ENCODE data around the gene GAB2. TPM values are rescaled to one million over a fixed set of nuclear protein-coding genes. Genes with fewer than 3 reads are reported as not detected.
A peak's percentile ranks its signal among the peaks of the same experiment; 100 is the strongest.

Gene GAB2
- total and polyA plus RNA-seq, 2 of the 4 experiments (the other 2 are of a cell fraction), result 3.3 to 5.9 TPM

- 0 out of 2 replicates have a peak within 1 kb of the TSS, but pooled peaks have one; percentile 39 for H2BK20ac ChIP-seq (ENCODE audit: low read depth, low read length)
- H2BK15ac ChIP-seq (ENCODE audit: low read depth, low read length), result no peak within 1 kb of the TSS
- peaks cover 32% of the 10 kb centered on the region for H4K20me1 ChIP-seq (ENCODE audit: insufficient read depth, low read length)
- dilution Hi-C loops (cut with HindIII; ENCODE audit: low sequenced_read_pairs, unreplicated experiment), result no loop called here
- H3K14ac ChIP-seq (replicated peaks; ENCODE audit: low read depth, low read length), result peak within 1 kb of the TSS; percentile 87
- 0% methylated on average over 27 of the region's 74 CpGs; no CpG with 5 or more reads in 1 of the 2 experiments for WGBS, 2 experiments (ENCODE audit: extremely low coverage in 2 of 2, insufficient read length in 1 of 2)
- H4K91ac ChIP-seq (ENCODE audit: insufficient read depth, low read depth, low read length), result peak within 1 kb of the TSS; percentile 86
- peak within 1 kb of the TSS; percentile 85 to 91 for H4K8ac ChIP-seq (ENCODE audit: low read depth in 2 of 2, low read length in 2 of 2)
- no TSS peak for BruUV-seq (replicated peaks)
- peak within 1 kb of the TSS; percentile 53 for H3K18ac ChIP-seq (ENCODE audit: low read depth, low read length)
- H3K9me3 ChIP-seq (ENCODE audit: control insufficient read depth, insufficient read depth, low read length), result no peaks in the 10 kb centered on the region
- DNase-seq (peak; percentile 96), ATAC-seq (ENCODE audit: low read depth) (peak; percentile 95)
- H3K9ac ChIP-seq (ENCODE audit: low read depth, low read length), result peak within 1 kb of the TSS; percentile 80
- H3K4ac ChIP-seq (ENCODE audit: low read depth, low read length), result peak within 1 kb of the TSS; percentile 93
- H2AK9ac ChIP-seq (replicated peaks; ENCODE audit: low read depth, low read length, poor library complexity), result peak within 1 kb of the TSS; percentile 99
- peak within 1 kb of the TSS; percentile 97 for H3K4me2 ChIP-seq (ENCODE audit: low read depth, low read length)
- peak within 1 kb of the TSS; percentile 92 for H2AK5ac ChIP-seq (ENCODE audit: low read depth, low read length)
- peak within 1 kb of the TSS; percentile 57 for H2BK120ac ChIP-seq (ENCODE audit: low read depth, low read length)
- TF ChIP-seq MXI1 (IDR thresholded peaks at IDR 0.05; ENCODE audit: borderline replicate concordance, low read depth, low read length) (peak; percentile 70; the same call in 1 of the 2 replicates), FOS (IDR thresholded peaks at IDR 0.05; ENCODE audit: low read depth, low read length) (no peak), POLR2A (IDR thresholded peaks at IDR 0.05; ENCODE audit: low read depth, low read length) (peak; percentile 42; the same call in 1 of the 2 replicates), ELK1 (IDR thresholded peaks at IDR 0.05; ENCODE audit: borderline replicate concordance, low read depth, low read length) (no peak), CTCF (conservative IDR thresholded peaks at IDR 0.05; ENCODE audit: low read depth, low read length) (no peak), USF2 (IDR thresholded peaks at IDR 0.05; ENCODE audit: low read depth, low read length) (0 out of 2 replicates have a peak, but pooled peaks have one; percentile 4), CHD1 (IDR thresholded peaks at IDR 0.05; ENCODE audit: low read depth, low read length) (no peak), NFE2L2 (IDR thresholded peaks at IDR 0.05; ENCODE audit: low read depth, low read length) (no peak), RCOR1 (IDR thresholded peaks at IDR 0.05; ENCODE audit: insufficient replicate concordance, low read length) (peak; percentile 98), MAZ (IDR thresholded peaks at IDR 0.05; ENCODE audit: borderline replicate concordance, low read depth, low read length) (peak; percentile 87; the same call in 1 of the 2 replicates)
- H3K4me1 ChIP-seq (ENCODE audit: control insufficient read depth, insufficient read depth, low read length), result peaks cover 16% of the 10 kb centered on the region
- H4K5ac ChIP-seq (ENCODE audit: low read depth, low read length), result peak within 1 kb of the TSS; percentile 59
- H3K27me3 ChIP-seq (ENCODE audit: control insufficient read depth, insufficient read depth, low read length), result no peaks in the 10 kb centered on the region
- H3K79me1 ChIP-seq (ENCODE audit: low read depth in 1 of 2, low read length in 2 of 2), result peaks cover 51 to 83% of the 10 kb centered on the region in 2 experiments
- H3K9me1 ChIP-seq (ENCODE audit: insufficient read depth, low read length), result peaks cover 25% of the 10 kb centered on the region
- H2AFZ ChIP-seq (replicated peaks; ENCODE audit: low read length, poor library complexity), result peak within 1 kb of the TSS; percentile 97
- intact Hi-C loops (cut with micrococcal nuclease), result loop anchor here (2.0 kb wide), 1 partner anchor 24 kb away; no protein-coding TSS in a partner anchor
- no peaks in the 10 kb centered on the region for H3K36me3 ChIP-seq (ENCODE audit: control insufficient read depth, insufficient read depth, low read length)
- 0 out of 2 replicates have a peak within 1 kb of the TSS, but pooled peaks have one; percentile 40 for H3K56ac ChIP-seq (ENCODE audit: extremely low read depth, insufficient read depth, low read length)
- ChIA-PET CTCF (interaction anchor here (0.7 to 1.9 kb wide), 3 partner anchors 39 to 376 kb away, joined by 5 to 6 read pairs (median 6); no protein-coding TSS in a partner anchor), POLR2A (ENCODE audit: unreplicated experiment) (no interaction called here)
- H3K4me3 ChIP-seq (ENCODE audit: insufficient read depth, low read depth, low read length), result peak within 1 kb of the TSS; percentile 94
- H3K27ac ChIP-seq (ENCODE audit: insufficient read depth, low read length), result peak within 1 kb of the TSS; percentile 80
- H3K23ac ChIP-seq (ENCODE audit: low read depth, low read length), result peak within 1 kb of the TSS; percentile 80
- in situ Hi-C loops (cut with MboI; ENCODE audit: low sequenced_read_pairs), result no loop called here
- H2BK5ac ChIP-seq (ENCODE audit: low read depth, low read length, poor library complexity, severe bottlenecking), result peak within 1 kb of the TSS; percentile 80
These were observed 229.1 kb downstream of the GAB2 start, which contains the start of the genes KCTD21 and USP35 for GRCh38 chr11:78188286-78189173. Gene KCTD21 (minus strand): TSS chr11:78188626. CDS start chr11:78174554, 14,072 bp downstream. Gene USP35 (plus strand): TSS chr11:78188919. CDS start chr11:78196246, 7,327 bp downstream.

Measured in IMR-90 (cell line).